BLaER1 (cell line): ENCODE measurements around the gene LILRA6.
"Not testable (repeated sequence)": the region's sequence is repeated elsewhere in the genome, so short reads cannot be mapped to it uniquely, and the experiment has no call there.

Experiments used
- H3K27ac ChIP-seq: shearing (Covaris generic); formaldehyde crosslinking; 2 replicates; pipeline ENCODE4 v1.8.1; 2022
- H3K27me3 ChIP-seq: shearing (Covaris generic); formaldehyde crosslinking; 2 replicates; pipeline ENCODE4 v1.8.1; 2022
- H3K36me3 ChIP-seq: shearing (Covaris generic); formaldehyde crosslinking; 2 replicates; pipeline ENCODE4 v1.8.1; 2022
- H3K4me1 ChIP-seq: shearing (Covaris generic); formaldehyde crosslinking; 2 replicates; pipeline ENCODE4 v1.8.1; 2022
- H3K4me2 ChIP-seq: shearing (Covaris generic); formaldehyde crosslinking; 2 replicates; pipeline ENCODE4 v1.8.1; 2022
- H3K4me3 ChIP-seq: shearing (Covaris generic); formaldehyde crosslinking; 2 replicates; pipeline ENCODE4 v1.8.1; 2022
- H3K9ac ChIP-seq: shearing (Covaris generic); formaldehyde crosslinking; 2 replicates; pipeline ENCODE4 v1.8.1; 2022
- H3K9me3 ChIP-seq: shearing (Covaris generic); formaldehyde crosslinking; 2 replicates; pipeline ENCODE4 v1.8.1; 2022
- H4K20me1 ChIP-seq: shearing (Covaris generic); formaldehyde crosslinking; 2 replicates; pipeline ENCODE4 v1.8.1; 2022
- Cebpa-rat ChIP-seq: shearing (Covaris generic); IDR thresholded peaks from 2 replicates; pipeline ENCODE4 v1.8.1; 2022

LILRA6 gene

DNA sequence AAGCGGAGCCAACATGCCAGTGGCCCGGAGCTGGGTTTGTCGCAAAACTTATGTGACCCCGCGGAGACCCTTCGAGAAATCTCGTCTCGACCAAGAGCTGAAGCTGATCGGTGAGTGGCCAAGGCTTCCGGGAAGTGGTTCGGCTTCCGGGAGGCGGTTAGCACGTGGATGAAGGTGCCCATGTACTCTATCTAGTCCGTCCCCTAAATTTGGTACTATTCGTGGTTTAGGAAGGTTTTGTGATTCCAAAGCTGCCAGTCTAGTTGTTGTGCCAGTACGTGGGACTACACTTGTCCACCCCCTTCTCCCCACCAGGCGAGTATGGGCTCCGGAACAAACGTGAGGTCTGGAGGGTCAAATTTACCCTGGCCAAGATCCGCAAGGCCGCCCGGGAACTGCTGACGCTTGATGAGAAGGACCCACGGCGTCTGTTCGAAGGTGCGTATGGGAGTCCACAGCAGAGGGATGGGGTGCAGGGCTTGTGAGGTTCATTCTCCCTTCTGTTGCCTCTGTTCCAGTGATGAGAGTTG lies 41.4 kb downstream of the LILRA6 start:
- H3K9ac ChIP-seq, result peak overlapping the region; percentile 97
- no peaks in the 10 kb centered on the region for H3K9me3 ChIP-seq
- TF ChIP-seq Cebpa-rat, result no peak
- H3K4me3 ChIP-seq, result peak overlapping the region; percentile 86
- H3K27me3 ChIP-seq, result no peaks in the 10 kb centered on the region
- peaks cover 56% of the 10 kb centered on the region for H3K4me1 ChIP-seq
- peak overlapping the region; percentile 96 for H3K27ac ChIP-seq
- peaks cover 66% of the 10 kb centered on the region for H3K36me3 ChIP-seq
- H4K20me1 ChIP-seq, result peaks cover 53% of the 10 kb centered on the region
- peak overlapping the region; percentile 97 for H3K4me2 ChIP-seq

- Histone ChIP-seq H3K27ac (no peak overlapping the region), H3K4me2 (0 out of 2 replicates have a peak overlapping the region, but pooled peaks have one; percentile 87), H3K4me1 (peaks cover 38% of the 10 kb centered on the region), H3K27me3 (no peaks in the 10 kb centered on the region), H3K9me3 (no peaks in the 10 kb centered on the region), H3K36me3 (peaks cover 63% of the 10 kb centered on the region), H4K20me1 (peaks cover 35% of the 10 kb centered on the region), H3K9ac (no peak overlapping the region), H3K4me3 (0 out of 2 replicates have a peak overlapping the region, but pooled peaks have one; percentile 86)
- no peak for TF ChIP-seq Cebpa-rat
These were observed 43.2 kb downstream of the LILRA6 start for GRCh38 chr19:54199401-54199800.

DNA sequence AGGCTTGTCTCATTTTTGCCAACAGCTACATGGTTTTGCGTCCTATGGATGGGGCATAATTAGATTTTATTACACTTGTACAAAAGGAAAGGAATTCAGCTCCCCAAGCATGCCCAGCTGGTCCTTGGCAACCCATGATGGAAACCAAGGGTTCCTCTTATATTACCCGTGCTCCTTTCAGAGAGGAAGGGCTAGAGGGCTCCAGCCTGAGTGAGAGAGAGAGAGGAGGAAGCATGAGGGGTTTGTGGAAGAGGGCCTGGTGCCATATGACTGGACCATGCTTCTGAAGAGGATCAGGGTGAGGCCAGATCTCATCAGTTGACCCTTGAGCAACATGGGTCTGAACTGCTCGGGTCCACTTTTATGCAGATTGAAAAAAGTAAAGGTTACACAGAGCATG lies 45.5 kb downstream of the LILRA6 start:
- Histone ChIP-seq H3K9me3 (no peaks in the 10 kb centered on the region), H3K4me3 (no peak overlapping the region), H4K20me1 (peaks cover 22% of the 10 kb centered on the region), H3K4me2 (no peak overlapping the region), H3K27me3 (no peaks in the 10 kb centered on the region), H3K36me3 (peaks cover 59% of the 10 kb centered on the region), H3K4me1 (peaks cover 26% of the 10 kb centered on the region), H3K9ac (no peak overlapping the region), H3K27ac (no peak overlapping the region)
- TF ChIP-seq Cebpa-rat, result no peak

DNA sequence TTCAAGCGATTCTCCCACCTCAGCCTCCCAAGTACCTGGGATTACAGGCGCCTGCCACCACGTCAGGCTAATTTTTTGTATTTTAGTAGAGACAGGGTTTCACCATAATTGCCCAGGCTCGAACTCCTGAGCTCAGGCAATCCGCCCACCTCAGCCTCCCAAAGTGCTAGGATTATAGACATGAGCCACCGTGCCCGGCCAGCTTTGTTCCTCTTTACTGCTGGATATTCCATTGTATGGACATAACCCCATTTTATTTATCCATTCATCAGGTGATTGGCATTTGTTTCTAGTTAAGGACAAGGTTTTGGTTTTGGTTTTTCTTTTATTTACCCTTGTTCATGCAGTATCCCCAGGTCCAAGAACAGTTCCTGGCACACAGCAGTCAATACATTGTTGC lies 46.1 kb downstream of the LILRA6 start:
- no peaks in the 10 kb centered on the region for H3K9me3 ChIP-seq
- peaks cover 54% of the 10 kb centered on the region for H3K36me3 ChIP-seq
- no peaks in the 10 kb centered on the region for H3K27me3 ChIP-seq
- peaks cover 22% of the 10 kb centered on the region for H4K20me1 ChIP-seq
- no peak for TF ChIP-seq Cebpa-rat
- H3K27ac ChIP-seq, result no peak overlapping the region
- no peak overlapping the region for H3K4me2 ChIP-seq
- H3K4me1 ChIP-seq, result peaks cover 25% of the 10 kb centered on the region
- H3K9ac ChIP-seq, result no peak overlapping the region
- no peak overlapping the region for H3K4me3 ChIP-seq

DNA sequence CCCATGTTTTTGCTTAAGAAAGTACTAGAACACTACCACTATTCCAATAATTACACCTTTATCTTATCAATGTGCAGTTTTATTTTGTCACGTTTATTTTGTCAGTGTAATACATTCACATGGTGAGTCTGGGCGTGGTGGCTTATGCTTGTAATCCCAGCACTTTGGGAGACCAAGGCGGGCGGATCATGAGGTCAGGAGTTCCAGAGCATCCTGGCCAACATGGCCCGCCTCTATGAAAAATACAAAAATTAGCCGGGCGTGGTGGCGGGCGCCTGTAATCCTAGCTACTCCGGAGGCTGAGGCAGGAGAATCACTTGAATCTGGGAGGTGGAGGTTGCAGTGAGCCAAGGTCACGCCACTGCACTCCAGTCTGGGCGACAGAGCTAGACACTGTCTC lies 48.1 kb downstream of the LILRA6 start:
- Histone ChIP-seq H3K4me1 (peaks cover 17% of the 10 kb centered on the region), H4K20me1 (peaks cover 18% of the 10 kb centered on the region), H3K36me3 (peaks cover 48% of the 10 kb centered on the region)
- H3K27me3 ChIP-seq, H3K9ac ChIP-seq, H3K4me2 ChIP-seq, H3K4me3 ChIP-seq, H3K27ac ChIP-seq, H3K9me3 ChIP-seq: not testable (repeated sequence)

DNA sequence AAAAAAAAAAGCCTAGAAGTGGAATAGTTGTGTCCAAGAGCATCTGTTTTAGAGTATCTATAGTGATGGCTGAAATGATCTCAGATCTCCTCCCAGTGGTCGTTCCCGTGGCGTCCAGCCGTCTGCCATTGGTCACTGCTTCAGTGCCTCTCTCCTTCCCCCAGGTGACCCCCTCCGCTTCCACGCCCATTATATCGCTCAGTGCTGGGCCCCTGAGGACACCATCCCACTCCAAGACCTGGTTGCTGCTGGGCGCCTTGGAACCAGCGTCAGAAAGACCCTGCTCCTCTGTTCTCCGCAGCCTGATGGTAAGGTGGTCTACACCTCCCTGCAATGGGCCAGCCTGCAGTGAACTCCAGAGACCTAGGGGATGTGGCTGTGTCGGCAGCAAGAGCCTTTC lies 49.6 kb downstream of the LILRA6 start:
- Histone ChIP-seq H3K4me1 (peaks cover 22% of the 10 kb centered on the region), H4K20me1 (peaks cover 18% of the 10 kb centered on the region), H3K9ac (0 out of 2 replicates have a peak overlapping the region, but pooled peaks have one; percentile 22), H3K27ac (no peak overlapping the region; the same call in 1 of the 2 replicates), H3K9me3 (no peaks in the 10 kb centered on the region), H3K4me2 (peak overlapping the region; percentile 98), H3K36me3 (peaks cover 43% of the 10 kb centered on the region), H3K4me3 (no peak overlapping the region), H3K27me3 (no peaks in the 10 kb centered on the region)
- TF ChIP-seq Cebpa-rat, result no peak

GRCh38 chr19:54191811-54192453 lies 50.7 kb downstream of the LILRA6 start:
- no peaks in the 10 kb centered on the region for H3K27me3 ChIP-seq
- peak overlapping the region; percentile 98 for H3K4me2 ChIP-seq
- peak overlapping the region; percentile 81 for H3K4me3 ChIP-seq
- H4K20me1 ChIP-seq, result peaks cover 25% of the 10 kb centered on the region
- no peak for TF ChIP-seq Cebpa-rat
- H3K36me3 ChIP-seq, result peaks cover 47% of the 10 kb centered on the region
- H3K9me3 ChIP-seq, result no peaks in the 10 kb centered on the region
- H3K27ac ChIP-seq, result peak overlapping the region; percentile 95
- H3K4me1 ChIP-seq, result peaks cover 33% of the 10 kb centered on the region
- H3K9ac ChIP-seq, result peak overlapping the region; percentile 88

- H3K4me2 ChIP-seq, result peak within 1 kb of the TSS; percentile 98
- peaks cover 36% of the 10 kb centered on the region for H3K4me1 ChIP-seq
- H3K27ac ChIP-seq, result peak within 1 kb of the TSS; percentile 95
- peaks cover 48% of the 10 kb centered on the region for H3K36me3 ChIP-seq
- H3K27me3 ChIP-seq, result no peaks in the 10 kb centered on the region
- H3K9ac ChIP-seq, result peak within 1 kb of the TSS; percentile 88
- TF ChIP-seq Cebpa-rat, result no peak
- H4K20me1 ChIP-seq, result peaks cover 27% of the 10 kb centered on the region
- H3K9me3 ChIP-seq, result no peaks in the 10 kb centered on the region
- H3K4me3 ChIP-seq, result peak within 1 kb of the TSS; percentile 81
These were observed 51.4 kb downstream of the LILRA6 start, which contains the start of gene TSEN34 for GRCh38 chr19:54191011-54191810. Gene TSEN34, plus strand, starts transcription at chr19:54191308. Its CDS starts 57 bp downstream, at chr19:54191365.

GRCh38 chr19:54190503-54191010 lies 52.0 kb downstream of the LILRA6 start:
- no peak for TF ChIP-seq Cebpa-rat
- Histone ChIP-seq H3K9ac (peak overlapping the region; percentile 88), H4K20me1 (peaks cover 27% of the 10 kb centered on the region), H3K4me3 (peak overlapping the region; percentile 81), H3K4me2 (peak overlapping the region; percentile 98), H3K4me1 (peaks cover 36% of the 10 kb centered on the region), H3K27ac (peak overlapping the region; percentile 95), H3K9me3 (no peaks in the 10 kb centered on the region), H3K27me3 (no peaks in the 10 kb centered on the region), H3K36me3 (peaks cover 50% of the 10 kb centered on the region)
